ENCODE results near the gene CXXC4. TPM values are rescaled to one million over a fixed set of nuclear protein-coding genes. Genes with fewer than 3 reads are reported as not detected.

Gene CXXC4
- under 1 TPM; 0.06 to 0.11 TPM for total RNA-seq

- Mint-ChIP-seq H3K36me3 (peaks cover 1% of the 10 kb centered on the region), H3K27ac (no peak within 1 kb of the TSS), H3K4me1 (peaks cover 25% of the 10 kb centered on the region), H3K4me3 (peak within 1 kb of the TSS; percentile 74), H3K9me3 (no peaks in the 10 kb centered on the region), H3K27me3 (peaks cover 70% of the 10 kb centered on the region)
- peak; percentile 20 for ATAC-seq (ENCODE audit: low read depth)
- DNase-seq: peak; percentile 31
- POLR2A ChIA-PET: no interaction called here
Measured at GRCh38 chr4:104494822-104495559, at the start of gene CXXC4. CXXC4 (minus strand) TSS chr4:104494894; CDS start chr4:104491802, 3,092 bp downstream.

GRCh38 chr4:104533156-104533555 lies 38.5 kb upstream of the CXXC4 start:
- DNase-seq (no peak), ATAC-seq (ENCODE audit: low read depth) (no peak)
- H3K4me3 Mint-ChIP-seq: no peak overlapping the region
- H3K9me3 Mint-ChIP-seq: no peaks in the 10 kb centered on the region
- peaks cover 1% of the 10 kb centered on the region for H3K27me3 Mint-ChIP-seq
- no peak overlapping the region for H3K27ac Mint-ChIP-seq
- H3K36me3 Mint-ChIP-seq: no peaks in the 10 kb centered on the region
- POLR2A ChIA-PET: no interaction called here
- no peaks in the 10 kb centered on the region for H3K4me1 Mint-ChIP-seq

GRCh38 chr4:104532677-104533076 lies 38.0 kb upstream of the CXXC4 start:
- no peaks in the 10 kb centered on the region for H3K9me3 Mint-ChIP-seq
- no peak overlapping the region for H3K4me3 Mint-ChIP-seq
- no peak overlapping the region for H3K27ac Mint-ChIP-seq
- H3K4me1 Mint-ChIP-seq: no peaks in the 10 kb centered on the region
- DNase-seq (no peak), ATAC-seq (ENCODE audit: low read depth) (no peak)
- no peaks in the 10 kb centered on the region for H3K36me3 Mint-ChIP-seq
- POLR2A ChIA-PET: no interaction called here
- H3K27me3 Mint-ChIP-seq: peaks cover 1% of the 10 kb centered on the region

GRCh38 chr4:104531390-104531789 lies 36.7 kb upstream of the CXXC4 start:
- DNase-seq: no peak
- Mint-ChIP-seq H3K36me3 (no peaks in the 10 kb centered on the region), H3K4me3 (no peak overlapping the region), H3K4me1 (no peaks in the 10 kb centered on the region), H3K9me3 (peaks cover 2% of the 10 kb centered on the region), H3K27me3 (peaks cover 1% of the 10 kb centered on the region), H3K27ac (no peak overlapping the region)
- ATAC-seq (ENCODE audit: low read depth): no peak
- POLR2A ChIA-PET: no interaction called here

- DNase-seq (no peak), ATAC-seq (ENCODE audit: low read depth) (no peak)
- no peaks in the 10 kb centered on the region for H3K36me3 Mint-ChIP-seq
- H3K27ac Mint-ChIP-seq: no peak overlapping the region
- POLR2A ChIA-PET: no interaction called here
- H3K27me3 Mint-ChIP-seq: peaks cover 1% of the 10 kb centered on the region
- no peaks in the 10 kb centered on the region for H3K4me1 Mint-ChIP-seq
- no peak overlapping the region for H3K4me3 Mint-ChIP-seq
- peaks cover 2% of the 10 kb centered on the region for H3K9me3 Mint-ChIP-seq
Measured at GRCh38 chr4:104530426-104530825, 35.7 kb upstream of the CXXC4 start.

GRCh38 chr4:104524591-104524990 lies 29.9 kb upstream of the CXXC4 start:
- H3K36me3 Mint-ChIP-seq: no peaks in the 10 kb centered on the region
- peaks cover 4% of the 10 kb centered on the region for H3K9me3 Mint-ChIP-seq
- no peak for DNase-seq
- H3K27ac Mint-ChIP-seq: no peak overlapping the region
- H3K4me3 Mint-ChIP-seq: no peak overlapping the region
- ATAC-seq (ENCODE audit: low read depth): no peak
- no peaks in the 10 kb centered on the region for H3K4me1 Mint-ChIP-seq
- no peaks in the 10 kb centered on the region for H3K27me3 Mint-ChIP-seq
- POLR2A ChIA-PET: no interaction called here

GRCh38 chr4:104524026-104524425 lies 29.3 kb upstream of the CXXC4 start:
- H3K27ac Mint-ChIP-seq: no peak overlapping the region
- ATAC-seq (ENCODE audit: low read depth): no peak
- peaks cover 4% of the 10 kb centered on the region for H3K9me3 Mint-ChIP-seq
- no peaks in the 10 kb centered on the region for H3K4me1 Mint-ChIP-seq
- DNase-seq: no peak
- H3K4me3 Mint-ChIP-seq: no peak overlapping the region
- POLR2A ChIA-PET: no interaction called here
- no peaks in the 10 kb centered on the region for H3K36me3 Mint-ChIP-seq
- H3K27me3 Mint-ChIP-seq: no peaks in the 10 kb centered on the region

- DNase-seq: no peak
- Mint-ChIP-seq H3K27me3 (no peaks in the 10 kb centered on the region), H3K36me3 (no peaks in the 10 kb centered on the region), H3K4me1 (no peaks in the 10 kb centered on the region), H3K9me3 (peaks cover 3% of the 10 kb centered on the region), H3K4me3 (no peak overlapping the region), H3K27ac (no peak overlapping the region)
- no peak for ATAC-seq (ENCODE audit: low read depth)
- POLR2A ChIA-PET: no interaction called here
Measured at GRCh38 chr4:104519588-104519987, 24.9 kb upstream of the CXXC4 start.

GRCh38 chr4:104516884-104517283 lies 22.2 kb upstream of the CXXC4 start:
- no peaks in the 10 kb centered on the region for H3K36me3 Mint-ChIP-seq
- no peaks in the 10 kb centered on the region for H3K27me3 Mint-ChIP-seq
- POLR2A ChIA-PET: no interaction called here
- no peak overlapping the region for H3K27ac Mint-ChIP-seq
- no peak overlapping the region for H3K4me3 Mint-ChIP-seq
- no peak for DNase-seq
- ATAC-seq (ENCODE audit: low read depth): no peak
- no peaks in the 10 kb centered on the region for H3K4me1 Mint-ChIP-seq
- peaks cover 2% of the 10 kb centered on the region for H3K9me3 Mint-ChIP-seq

GRCh38 chr4:104508224-104508623 lies 13.5 kb upstream of the CXXC4 start:
- no peak for DNase-seq
- H3K4me1 Mint-ChIP-seq: no peaks in the 10 kb centered on the region
- no peaks in the 10 kb centered on the region for H3K9me3 Mint-ChIP-seq
- no peak overlapping the region for H3K4me3 Mint-ChIP-seq
- no peaks in the 10 kb centered on the region for H3K36me3 Mint-ChIP-seq
- peaks cover 5% of the 10 kb centered on the region for H3K27me3 Mint-ChIP-seq
- POLR2A ChIA-PET: no interaction called here
- no peak overlapping the region for H3K27ac Mint-ChIP-seq
- ATAC-seq (ENCODE audit: low read depth): no peak

- Mint-ChIP-seq H3K4me1 (no peaks in the 10 kb centered on the region), H3K27me3 (peaks cover 5% of the 10 kb centered on the region), H3K9me3 (no peaks in the 10 kb centered on the region), H3K4me3 (no peak overlapping the region), H3K27ac (no peak overlapping the region), H3K36me3 (no peaks in the 10 kb centered on the region)
- no peak for DNase-seq
- no peak for ATAC-seq (ENCODE audit: low read depth)
- POLR2A ChIA-PET: no interaction called here
Measured at GRCh38 chr4:104507112-104507511, 12.4 kb upstream of the CXXC4 start.

- Mint-ChIP-seq H3K9me3 (no peaks in the 10 kb centered on the region), H3K27me3 (peaks cover 7% of the 10 kb centered on the region), H3K4me3 (no peak overlapping the region), H3K4me1 (no peaks in the 10 kb centered on the region), H3K36me3 (no peaks in the 10 kb centered on the region), H3K27ac (no peak overlapping the region)
- DNase-seq: no peak
- POLR2A ChIA-PET: no interaction called here
- ATAC-seq (ENCODE audit: low read depth): no peak
Measured at GRCh38 chr4:104504536-104504935, 9.8 kb upstream of the CXXC4 start.

GRCh38 chr4:104502471-104502870 lies 7.8 kb upstream of the CXXC4 start:
- H3K27me3 Mint-ChIP-seq: peaks cover 14% of the 10 kb centered on the region
- ATAC-seq (ENCODE audit: low read depth): no peak
- H3K4me1 Mint-ChIP-seq: no peaks in the 10 kb centered on the region
- DNase-seq: no peak
- no peak overlapping the region for H3K27ac Mint-ChIP-seq
- POLR2A ChIA-PET: no interaction called here
- no peaks in the 10 kb centered on the region for H3K36me3 Mint-ChIP-seq
- no peak overlapping the region for H3K4me3 Mint-ChIP-seq
- H3K9me3 Mint-ChIP-seq: no peaks in the 10 kb centered on the region

- POLR2A ChIA-PET: no interaction called here
- DNase-seq (no peak), ATAC-seq (ENCODE audit: low read depth) (no peak)
- Mint-ChIP-seq H3K36me3 (no peaks in the 10 kb centered on the region), H3K27ac (no peak overlapping the region), H3K27me3 (peaks cover 22% of the 10 kb centered on the region), H3K4me1 (no peaks in the 10 kb centered on the region), H3K4me3 (no peak overlapping the region), H3K9me3 (no peaks in the 10 kb centered on the region)
Measured at GRCh38 chr4:104501290-104501689, 6.6 kb upstream of the CXXC4 start.

GRCh38 chr4:104500442-104500841 lies 5.7 kb upstream of the CXXC4 start:
- H3K4me1 Mint-ChIP-seq: peaks cover 2% of the 10 kb centered on the region
- no peaks in the 10 kb centered on the region for H3K36me3 Mint-ChIP-seq
- POLR2A ChIA-PET: no interaction called here
- no peak for ATAC-seq (ENCODE audit: low read depth)
- no peak for DNase-seq
- no peak overlapping the region for H3K27ac Mint-ChIP-seq
- H3K27me3 Mint-ChIP-seq: peaks cover 25% of the 10 kb centered on the region
- H3K9me3 Mint-ChIP-seq: no peaks in the 10 kb centered on the region
- H3K4me3 Mint-ChIP-seq: no peak overlapping the region
